ENCODE data around the gene WDR64.
A peak's percentile ranks its signal among the peaks of the same experiment; 100 is the strongest.
"Not testable (repeated sequence)": the region's sequence is repeated elsewhere in the genome, so short reads cannot be mapped to it uniquely, and the experiment has no call there.

Gene WDR64

DNA sequence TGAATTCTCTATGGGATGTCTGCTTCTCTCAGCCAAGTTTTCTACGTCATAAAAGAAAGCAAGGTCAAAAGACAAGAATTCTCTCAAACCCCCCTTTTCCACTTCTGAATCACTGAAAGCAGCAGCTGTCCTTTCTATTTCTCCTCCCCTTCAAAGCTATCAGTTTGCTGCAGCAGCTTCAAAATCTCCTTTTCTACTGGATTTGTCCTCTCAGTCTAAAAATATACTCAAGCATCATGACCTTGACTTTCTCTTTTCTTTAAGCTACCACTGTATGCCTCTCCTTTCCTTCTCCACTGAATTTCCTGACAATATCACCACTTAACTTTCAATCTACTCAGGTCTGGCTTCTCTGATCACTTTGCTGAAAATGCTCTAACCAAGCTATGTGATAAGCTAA is 1.9 kb downstream of the WDR64 start:
- DNase-seq (ENCODE audit: low read depth): peak; percentile 28
- no peak overlapping the region for H3K4me3 ChIP-seq (ENCODE audit: low read depth, low read length)
- TF ChIP-seq CTCF (conservative IDR thresholded peaks at IDR 0.05; ENCODE audit: low read depth, low read length): no peak

GRCh38 chr1:241654641-241655040 is 2.6 kb downstream of the WDR64 start:
- no peak for DNase-seq (ENCODE audit: low read depth)
- H3K4me3 ChIP-seq (ENCODE audit: low read depth, low read length): no peak overlapping the region
- no peak for TF ChIP-seq CTCF (conservative IDR thresholded peaks at IDR 0.05; ENCODE audit: low read depth, low read length)

DNA sequence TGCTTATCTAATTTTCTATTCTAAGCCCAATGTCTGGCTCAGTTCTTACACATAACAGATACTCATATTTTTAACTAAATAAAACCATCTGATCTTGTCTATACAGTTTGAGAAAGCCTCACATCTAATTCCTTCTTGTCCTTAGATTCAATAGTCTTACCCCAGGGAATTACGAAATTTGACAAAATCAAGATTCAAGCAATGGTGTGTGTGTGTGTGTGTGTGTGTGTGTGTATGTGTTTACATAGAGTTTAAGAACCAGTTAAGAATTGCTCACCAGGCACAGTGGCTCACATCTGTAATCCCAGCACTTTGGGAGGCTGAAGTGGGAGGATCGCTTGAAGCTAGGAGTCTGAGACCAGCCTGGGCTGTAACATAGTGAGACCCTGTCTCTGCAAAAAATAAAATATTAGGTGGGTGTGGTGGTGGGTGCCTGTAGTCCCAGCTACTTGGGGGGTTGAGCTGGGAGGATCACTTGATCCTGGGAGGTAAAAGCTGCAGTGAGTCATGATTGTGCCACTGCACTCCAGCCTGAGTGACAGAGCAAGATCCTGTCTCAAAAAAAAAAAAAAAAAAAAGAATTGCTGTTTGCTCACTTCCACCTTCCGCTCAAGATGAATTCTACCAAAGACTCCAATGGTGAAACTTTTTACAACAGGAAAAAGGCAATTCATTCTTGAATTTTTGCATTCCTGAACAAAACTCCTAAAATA is 6.2 kb downstream of the WDR64 start:
- no peak for DNase-seq (ENCODE audit: low read depth)
- no peak for TF ChIP-seq CTCF (conservative IDR thresholded peaks at IDR 0.05; ENCODE audit: low read depth, low read length)

DNA sequence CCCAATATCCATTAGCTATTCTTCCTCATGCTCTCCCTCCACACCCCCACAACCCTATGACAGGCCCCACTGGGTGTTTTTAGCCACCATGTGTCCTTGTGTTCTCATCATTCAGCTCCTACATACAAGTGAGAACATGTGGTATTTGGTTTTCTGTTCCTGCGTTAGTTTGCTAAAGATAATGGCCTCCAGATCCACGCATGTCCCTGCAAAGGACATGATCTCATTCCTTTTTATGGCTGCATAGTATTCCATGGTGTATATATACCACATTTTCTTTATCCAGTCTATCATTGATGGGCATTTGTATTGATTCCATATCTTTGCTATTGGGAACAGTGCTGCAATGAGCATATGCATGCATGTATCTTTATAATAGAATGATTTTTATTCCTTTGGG is 6.9 kb downstream of the WDR64 start:
- not testable (repeated sequence) for H3K4me3 ChIP-seq (ENCODE audit: low read depth, low read length); DNase-seq (ENCODE audit: low read depth)

More for the DNA sequence above, 6.2 kb downstream of the WDR64 start:
- no peak overlapping the region for H3K4me3 ChIP-seq (ENCODE audit: low read depth, low read length)

DNA sequence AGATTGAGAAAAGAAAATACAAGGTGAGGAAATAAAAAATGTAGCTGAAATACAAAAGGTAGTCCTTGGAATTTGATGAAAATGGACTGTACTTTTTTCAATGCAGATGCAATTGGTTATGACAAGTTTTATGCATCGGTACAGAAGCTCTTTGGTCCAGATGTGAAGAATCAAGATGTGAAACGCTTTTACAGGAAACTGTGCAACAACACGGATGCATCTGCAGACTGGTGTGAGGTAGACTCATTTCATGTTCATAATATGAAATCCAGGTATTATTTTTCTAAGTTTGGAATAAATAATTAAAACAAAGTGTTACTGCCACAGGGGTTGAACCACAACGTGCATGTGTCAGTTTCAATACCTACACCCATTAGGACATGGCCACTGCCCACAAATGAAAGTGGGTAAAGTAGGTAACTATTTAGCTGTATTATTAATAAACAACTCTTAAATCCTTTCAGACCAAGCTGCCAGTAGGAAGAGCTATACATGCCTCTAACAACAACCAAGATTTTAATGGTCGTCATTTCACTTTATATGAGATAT is 8.4 kb downstream of the WDR64 start:
- no peak for DNase-seq (ENCODE audit: low read depth)
- no peak overlapping the region for H3K4me3 ChIP-seq (ENCODE audit: low read depth, low read length)
- no peak for TF ChIP-seq CTCF (conservative IDR thresholded peaks at IDR 0.05; ENCODE audit: low read depth, low read length)

GRCh38 chr1:241666419-241666818 is 14.3 kb downstream of the WDR64 start:
- TF ChIP-seq CTCF (conservative IDR thresholded peaks at IDR 0.05; ENCODE audit: low read depth, low read length): no peak
- DNase-seq (ENCODE audit: low read depth): no peak
- H3K4me3 ChIP-seq (ENCODE audit: low read depth, low read length): no peak overlapping the region

DNA sequence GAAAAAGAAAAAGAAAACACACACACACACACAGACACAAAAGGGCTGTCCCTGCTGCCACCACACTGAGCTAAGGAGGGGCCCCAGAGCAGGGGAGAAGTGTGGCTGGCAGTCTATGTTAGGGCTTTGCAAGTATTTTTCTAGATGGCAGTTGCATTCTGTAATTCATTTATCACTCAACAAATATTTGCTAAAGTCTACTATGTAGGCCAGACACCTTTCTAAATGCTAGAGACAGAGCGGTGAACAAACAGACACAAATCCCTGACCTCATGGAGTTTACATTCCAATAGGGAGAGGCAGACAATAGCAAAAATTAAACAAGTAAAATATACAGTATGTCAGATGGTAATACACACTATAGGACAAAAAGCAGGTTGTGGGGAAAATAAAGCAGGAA is 20.2 kb downstream of the WDR64 start:
- no peak for DNase-seq (ENCODE audit: low read depth)
- no peak overlapping the region for H3K4me3 ChIP-seq (ENCODE audit: low read depth, low read length)
- no peak for TF ChIP-seq CTCF (conservative IDR thresholded peaks at IDR 0.05; ENCODE audit: low read depth, low read length)
